GM19239 (cell line): ENCODE measurements around the gene MIA2.
A peak's percentile ranks its signal among the peaks of the same experiment; 100 is the strongest.

Experiments
- DNase-seq: peaks from one replicate; pipeline ENCODE4 v3.0.0; 2011; ENCODE audit warnings: low spot score; ENCODE audit not compliant: insufficient read length
- FAIRE-seq: peaks from 2 replicates; lab custom pipeline; 2011; peaks lifted over from hg19 to GRCh38; lab: Jason Lieb, UNC

Gene MIA2

GRCh38 chr14:39431416-39432178 lies 197.9 kb downstream of the MIA2 start:
- no peak for FAIRE-seq
- DNase-seq: no peak

- DNase-seq: peak; percentile 92
- FAIRE-seq: no peak
Observed at GRCh38 chr14:39432179-39432618, 198.5 kb downstream of the MIA2 start, which contains the start of gene FBXO33. Gene FBXO33, minus strand, starts transcription at chr14:39432433. Its CDS starts 271 bp downstream, at chr14:39432162.

GRCh38 chr14:39432619-39433451 lies 199.1 kb downstream of the MIA2 start:
- DNase-seq: peak; percentile 42
- FAIRE-seq: peak; percentile 90

- no peak for FAIRE-seq
- DNase-seq: no peak
Observed at GRCh38 chr14:39433452-39433813, 199.7 kb downstream of the MIA2 start.

GRCh38 chr14:39434401-39434800 lies 200.7 kb downstream of the MIA2 start:
- no peak for FAIRE-seq

GRCh38 chr14:39435241-39435640 lies 201.5 kb downstream of the MIA2 start:
- DNase-seq (no peak), FAIRE-seq (no peak)

More at GRCh38 chr14:39434401-39434800, 200.7 kb downstream of the MIA2 start:
- no peak for DNase-seq
